HepG2 (cell line): ENCODE measurements around the gene GON7. TPM values are rescaled to one million over a fixed set of nuclear protein-coding genes. Genes with fewer than 3 reads are reported as not detected.

Experiments used
- ARNT ChIP-seq: fragments of 450-650 bp; IDR thresholded peaks from 2 replicates; pipeline ENCODE4 v1.6.1; 2017
- ATF7 ChIP-seq, 2 experiments: fragments of 450-650 bp in 1 of 2; sonication (generic) in 1 of 2; formaldehyde crosslinking in 1 of 2; IDR thresholded peaks; 2 replicates each; pipeline versions ENCODE4 v1.4.0 to v1.6.1; 2016 to 2020; ENCODE audit warnings: antibody characterized with exemption in 1 of 2, mild to moderate bottlenecking in 1 of 2, missing genetic modification reagents in 1 of 2
- KLF13 ChIP-seq: sonication (generic); formaldehyde crosslinking; IDR thresholded peaks from 2 replicates; pipeline ENCODE4 v1.4.0; 2020; ENCODE audit warnings: mild to moderate bottlenecking, missing genetic modification reagents
- PHF21A ChIP-seq: sonication (generic); formaldehyde crosslinking; IDR thresholded peaks from 2 replicates; pipeline ENCODE4 v1.5.0; 2020; ENCODE audit warnings: mild to moderate bottlenecking, missing genetic modification reagents
- PLRG1 ChIP-seq: fragments of 450-650 bp; conservative IDR thresholded peaks from 2 replicates; pipeline ENCODE4 v1.6.1; 2016
- REST ChIP-seq, 2 experiments: IDR thresholded peaks; 2 replicates each; pipeline ENCODE4 v1.6.1; 2011 to 2012; ENCODE audit warnings: low read length in 2 of 2, borderline replicate concordance in 1 of 2, low read depth in 1 of 2, mild to moderate bottlenecking in 1 of 2, moderate library complexity in 1 of 2
- SIN3A ChIP-seq: IDR thresholded peaks from 2 replicates; pipeline ENCODE4 v1.6.1; 2011; ENCODE audit warnings: low read depth, mild to moderate bottlenecking, control low read depth, low read length, borderline replicate concordance
- USF2 ChIP-seq, 2 experiments: sonication (generic) in 1 of 2; formaldehyde crosslinking in 1 of 2; IDR thresholded peaks; 2 replicates each; pipeline versions ENCODE4 v1.5.1 to v1.6.1; 2011 to 2020; ENCODE audit warnings: borderline replicate concordance in 1 of 2, low read depth in 1 of 2, low read length in 1 of 2, mild to moderate bottlenecking in 1 of 2, missing genetic modification reagents in 1 of 2, moderate library complexity in 1 of 2
- XBP1 ChIP-seq: sonication (generic); formaldehyde crosslinking; IDR thresholded peaks from 2 replicates; pipeline ENCODE4 v1.5.0; 2020; ENCODE audit warnings: missing genetic modification reagents
- ZBTB33 ChIP-seq: sonication (generic); formaldehyde crosslinking; IDR thresholded peaks from 2 replicates; pipeline ENCODE4 v1.4.0; 2020; ENCODE audit warnings: missing genetic modification reagents
- ZBTB46 ChIP-seq: sonication (generic); formaldehyde crosslinking; IDR thresholded peaks from 2 replicates; pipeline ENCODE4 v1.4.0; 2020; ENCODE audit warnings: mild to moderate bottlenecking, missing genetic modification reagents, borderline replicate concordance
- ZNF124 ChIP-seq: sonication (generic); formaldehyde crosslinking; IDR thresholded peaks from 2 replicates; pipeline ENCODE4 v1.4.0; 2020; ENCODE audit warnings: missing genetic modification reagents
- ZNF432 ChIP-seq: sonication (generic); formaldehyde crosslinking; IDR thresholded peaks from 2 replicates; pipeline ENCODE4 v1.5.0; 2020; ENCODE audit warnings: missing genetic modification reagents, mild to moderate bottlenecking, borderline replicate concordance
- ZNF691 ChIP-seq: sonication (generic); formaldehyde crosslinking; IDR thresholded peaks from 2 replicates; pipeline ENCODE4 v1.4.0; 2020; ENCODE audit warnings: missing genetic modification reagents, low read depth, mild to moderate bottlenecking, borderline replicate concordance
- ZNF784 ChIP-seq: sonication (generic); formaldehyde crosslinking; IDR thresholded peaks from 2 replicates; pipeline ENCODE4 v1.5.1; 2020; ENCODE audit warnings: missing genetic modification reagents, mild to moderate bottlenecking, borderline replicate concordance
- polyA plus RNA-seq, 8 experiments: library from polyadenylated mRNA; depleted of rRNA in 3 of 8; stranded (reverse) in 7 of 8; unstranded in 1 of 8; fragments of >200 nt; fragmentation: Illumina TruSeq in 4 of 8; extraction: Trizol in 4 of 8; gene quantifications; 2 replicates each; pipeline versions ENCODE4 v1.2.1 to v1.2.3, GENCODE V29; 2011 to 2016; ENCODE audit warnings: low read depth in 4 of 8, missing spikeins in 1 of 8, mixed read lengths in 1 of 8; ENCODE audit not compliant: insufficient read depth in 1 of 8
- total RNA-seq, 5 experiments: library from RNA; depleted of rRNA; stranded (reverse); fragments of >200 nt; fragmentation: Illumina TruSeq; extraction: Trizol; gene quantifications; 2 replicates each; pipeline ENCODE4 v1.2.3, GENCODE V29; 2016; ENCODE audit warnings: low read depth in 1 of 5

GON7 gene
- total and polyA plus RNA-seq, 2 of the 13 experiments (the other 11 are each of a cell fraction or from before 2014, with no cell fraction given): 11.9 to 28.0 TPM

GRCh38 chr14:93206793-93207467, at the start of gene GON7, which contains the start of gene UBR7 (continued):
- TF ChIP-seq ZNF691 (CRISPR knock-in tag): peak; percentile 82; the same call in 1 of the 2 replicates
- no peak for TF ChIP-seq KLF13 (CRISPR knock-in tag)
- peak; percentile 66; the same call in 1 of the 2 replicates for TF ChIP-seq ZNF124
- no peak for TF ChIP-seq ZNF432 (CRISPR knock-in tag)
- peak; percentile 95 for TF ChIP-seq SIN3A
- no peak for TF ChIP-seq PLRG1
- TF ChIP-seq ZBTB46 (CRISPR knock-in tag): 0 out of 2 replicates have a peak, but pooled peaks have one; percentile 53
- TF ChIP-seq ARNT: no peak
- no peak for TF ChIP-seq ATF7 (IDR thresholded peaks at IDR 0.05)
- TF ChIP-seq ATF7 (CRISPR knock-in tag; IDR thresholded peaks at IDR 0.05): no peak; the same call in 1 of the 2 replicates
- no peak for TF ChIP-seq XBP1 (CRISPR knock-in tag)
- TF ChIP-seq ZNF784 (CRISPR knock-in tag): peak; percentile 77; the same call in 1 of the 2 replicates
- no peak for TF ChIP-seq USF2 (IDR thresholded peaks at IDR 0.05; ENCODE audit: low read depth, low read length)
- TF ChIP-seq USF2 (CRISPR knock-in tag; IDR thresholded peaks at IDR 0.05; ENCODE audit: borderline replicate concordance): no peak
- TF ChIP-seq PHF21A: peak; percentile 13
- TF ChIP-seq REST (IDR thresholded peaks at IDR 0.05; ENCODE audit: borderline replicate concordance in 1 of 2, low read depth in 1 of 2, low read length in 2 of 2): peak in 1 of 2 experiments; percentile 17; a peak in 2 of 4 replicates
- TF ChIP-seq ZBTB33 (CRISPR knock-in tag): no peak
